ENCODE data around the gene AURKA. TPM values are rescaled to one million over a fixed set of nuclear protein-coding genes. Genes with fewer than 3 reads are reported as not detected.

AURKA gene
- total and polyA plus RNA-seq, 2 experiments from 2014 or later, result 75.8 to 82.0 TPM

DNA sequence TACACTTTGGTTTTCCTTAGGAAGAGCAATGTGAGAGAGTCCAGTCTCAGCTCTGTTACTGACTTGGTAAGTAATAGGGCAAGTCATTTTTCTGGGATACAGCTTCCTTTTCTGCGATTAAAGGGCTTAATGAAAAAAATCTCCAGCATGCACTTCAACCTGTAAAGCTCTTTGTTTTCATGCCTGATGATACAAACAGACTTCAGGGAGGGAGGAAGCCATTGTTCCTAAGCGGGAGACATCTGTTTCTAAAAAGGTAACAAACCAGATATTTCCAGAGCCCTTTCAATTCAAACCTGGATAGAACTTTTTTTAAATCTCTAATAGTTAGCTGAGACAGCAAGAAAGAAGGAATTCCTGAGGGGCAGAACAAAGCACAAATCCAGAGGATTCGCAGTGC, 14.9 kb upstream of the AURKA start:
- Mint-ChIP-seq H3K27me3 (ENCODE audit: insufficient read depth, low read depth, poor library complexity) (no peaks in the 10 kb centered on the region), H3K9me3 (no peaks in the 10 kb centered on the region), H3K4me3 (no peak overlapping the region), H3K27ac (no peak overlapping the region), H3K36me3 (ENCODE audit: low read depth) (peaks cover 62% of the 10 kb centered on the region), H3K4me1 (no peaks in the 10 kb centered on the region)
- H3K79me2 ChIP-seq (replicated peaks; ENCODE audit: insufficient read depth), result peaks cover 24% of the 10 kb centered on the region
- H3K27ac ChIP-seq (ENCODE audit: low read depth), result no peak overlapping the region
- no peak for ATAC-seq
- no peaks in the 10 kb centered on the region for H3K4me1 ChIP-seq (ENCODE audit: insufficient read depth)
- no peak overlapping the region for H3K4me3 ChIP-seq
- H2AFZ ChIP-seq, result no peak overlapping the region
- H3K36me3 ChIP-seq (ENCODE audit: insufficient read depth), result peaks cover 29% of the 10 kb centered on the region
- TF ChIP-seq STAT1 (IDR thresholded peaks at IDR 0.05; ENCODE audit: unreplicated experiment) (no peak), EZH2 (IDR thresholded peaks at IDR 0.05; ENCODE audit: low read depth, unreplicated experiment) (no peak), POLR2AphosphoS5 (IDR thresholded peaks at IDR 0.05; ENCODE audit: low read depth) (no peak), ZNF114 (CRISPR knock-in tag; IDR thresholded peaks at IDR 0.05) (no peak), CREB1 (CRISPR knock-in tag; IDR thresholded peaks at IDR 0.05; ENCODE audit: low read depth) (no peak), EZH2phosphoT487 (IDR thresholded peaks at IDR 0.05; ENCODE audit: unreplicated experiment) (no peak), ZNF331 (CRISPR knock-in tag; IDR thresholded peaks at IDR 0.05; ENCODE audit: low read depth) (no peak), NANOG (IDR thresholded peaks at IDR 0.05; ENCODE audit: borderline replicate concordance) (no peak), JUNB (IDR thresholded peaks at IDR 0.05; ENCODE audit: unreplicated experiment) (no peak)
- TF ChIP-seq, protein P1, sequence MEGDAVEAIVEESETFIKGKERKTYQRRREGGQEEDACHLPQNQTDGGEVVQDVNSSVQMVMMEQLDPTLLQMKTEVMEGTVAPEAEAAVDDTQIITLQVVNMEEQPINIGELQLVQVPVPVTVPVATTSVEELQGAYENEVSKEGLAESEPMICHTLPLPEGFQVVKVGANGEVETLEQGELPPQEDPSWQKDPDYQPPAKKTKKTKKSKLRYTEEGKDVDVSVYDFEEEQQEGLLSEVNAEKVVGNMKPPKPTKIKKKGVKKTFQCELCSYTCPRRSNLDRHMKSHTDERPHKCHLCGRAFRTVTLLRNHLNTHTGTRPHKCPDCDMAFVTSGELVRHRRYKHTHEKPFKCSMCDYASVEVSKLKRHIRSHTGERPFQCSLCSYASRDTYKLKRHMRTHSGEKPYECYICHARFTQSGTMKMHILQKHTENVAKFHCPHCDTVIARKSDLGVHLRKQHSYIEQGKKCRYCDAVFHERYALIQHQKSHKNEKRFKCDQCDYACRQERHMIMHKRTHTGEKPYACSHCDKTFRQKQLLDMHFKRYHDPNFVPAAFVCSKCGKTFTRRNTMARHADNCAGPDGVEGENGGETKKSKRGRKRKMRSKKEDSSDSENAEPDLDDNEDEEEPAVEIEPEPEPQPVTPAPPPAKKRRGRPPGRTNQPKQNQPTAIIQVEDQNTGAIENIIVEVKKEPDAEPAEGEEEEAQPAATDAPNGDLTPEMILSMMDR (conservative IDR thresholded peaks at IDR 0.05; ENCODE audit: low read depth in 2 of 2), result no peak
- TF ChIP-seq, protein P2, sequence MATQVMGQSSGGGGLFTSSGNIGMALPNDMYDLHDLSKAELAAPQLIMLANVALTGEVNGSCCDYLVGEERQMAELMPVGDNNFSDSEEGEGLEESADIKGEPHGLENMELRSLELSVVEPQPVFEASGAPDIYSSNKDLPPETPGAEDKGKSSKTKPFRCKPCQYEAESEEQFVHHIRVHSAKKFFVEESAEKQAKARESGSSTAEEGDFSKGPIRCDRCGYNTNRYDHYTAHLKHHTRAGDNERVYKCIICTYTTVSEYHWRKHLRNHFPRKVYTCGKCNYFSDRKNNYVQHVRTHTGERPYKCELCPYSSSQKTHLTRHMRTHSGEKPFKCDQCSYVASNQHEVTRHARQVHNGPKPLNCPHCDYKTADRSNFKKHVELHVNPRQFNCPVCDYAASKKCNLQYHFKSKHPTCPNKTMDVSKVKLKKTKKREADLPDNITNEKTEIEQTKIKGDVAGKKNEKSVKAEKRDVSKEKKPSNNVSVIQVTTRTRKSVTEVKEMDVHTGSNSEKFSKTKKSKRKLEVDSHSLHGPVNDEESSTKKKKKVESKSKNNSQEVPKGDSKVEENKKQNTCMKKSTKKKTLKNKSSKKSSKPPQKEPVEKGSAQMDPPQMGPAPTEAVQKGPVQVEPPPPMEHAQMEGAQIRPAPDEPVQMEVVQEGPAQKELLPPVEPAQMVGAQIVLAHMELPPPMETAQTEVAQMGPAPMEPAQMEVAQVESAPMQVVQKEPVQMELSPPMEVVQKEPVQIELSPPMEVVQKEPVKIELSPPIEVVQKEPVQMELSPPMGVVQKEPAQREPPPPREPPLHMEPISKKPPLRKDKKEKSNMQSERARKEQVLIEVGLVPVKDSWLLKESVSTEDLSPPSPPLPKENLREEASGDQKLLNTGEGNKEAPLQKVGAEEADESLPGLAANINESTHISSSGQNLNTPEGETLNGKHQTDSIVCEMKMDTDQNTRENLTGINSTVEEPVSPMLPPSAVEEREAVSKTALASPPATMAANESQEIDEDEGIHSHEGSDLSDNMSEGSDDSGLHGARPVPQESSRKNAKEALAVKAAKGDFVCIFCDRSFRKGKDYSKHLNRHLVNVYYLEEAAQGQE (IDR thresholded peaks at IDR 0.05; ENCODE audit: unreplicated experiment), result no peak
- TF ChIP-seq, protein P3, sequence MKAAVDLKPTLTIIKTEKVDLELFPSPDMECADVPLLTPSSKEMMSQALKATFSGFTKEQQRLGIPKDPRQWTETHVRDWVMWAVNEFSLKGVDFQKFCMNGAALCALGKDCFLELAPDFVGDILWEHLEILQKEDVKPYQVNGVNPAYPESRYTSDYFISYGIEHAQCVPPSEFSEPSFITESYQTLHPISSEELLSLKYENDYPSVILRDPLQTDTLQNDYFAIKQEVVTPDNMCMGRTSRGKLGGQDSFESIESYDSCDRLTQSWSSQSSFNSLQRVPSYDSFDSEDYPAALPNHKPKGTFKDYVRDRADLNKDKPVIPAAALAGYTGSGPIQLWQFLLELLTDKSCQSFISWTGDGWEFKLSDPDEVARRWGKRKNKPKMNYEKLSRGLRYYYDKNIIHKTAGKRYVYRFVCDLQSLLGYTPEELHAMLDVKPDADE (IDR thresholded peaks at IDR 0.05), result no peak
- TF ChIP-seq, protein P4, sequence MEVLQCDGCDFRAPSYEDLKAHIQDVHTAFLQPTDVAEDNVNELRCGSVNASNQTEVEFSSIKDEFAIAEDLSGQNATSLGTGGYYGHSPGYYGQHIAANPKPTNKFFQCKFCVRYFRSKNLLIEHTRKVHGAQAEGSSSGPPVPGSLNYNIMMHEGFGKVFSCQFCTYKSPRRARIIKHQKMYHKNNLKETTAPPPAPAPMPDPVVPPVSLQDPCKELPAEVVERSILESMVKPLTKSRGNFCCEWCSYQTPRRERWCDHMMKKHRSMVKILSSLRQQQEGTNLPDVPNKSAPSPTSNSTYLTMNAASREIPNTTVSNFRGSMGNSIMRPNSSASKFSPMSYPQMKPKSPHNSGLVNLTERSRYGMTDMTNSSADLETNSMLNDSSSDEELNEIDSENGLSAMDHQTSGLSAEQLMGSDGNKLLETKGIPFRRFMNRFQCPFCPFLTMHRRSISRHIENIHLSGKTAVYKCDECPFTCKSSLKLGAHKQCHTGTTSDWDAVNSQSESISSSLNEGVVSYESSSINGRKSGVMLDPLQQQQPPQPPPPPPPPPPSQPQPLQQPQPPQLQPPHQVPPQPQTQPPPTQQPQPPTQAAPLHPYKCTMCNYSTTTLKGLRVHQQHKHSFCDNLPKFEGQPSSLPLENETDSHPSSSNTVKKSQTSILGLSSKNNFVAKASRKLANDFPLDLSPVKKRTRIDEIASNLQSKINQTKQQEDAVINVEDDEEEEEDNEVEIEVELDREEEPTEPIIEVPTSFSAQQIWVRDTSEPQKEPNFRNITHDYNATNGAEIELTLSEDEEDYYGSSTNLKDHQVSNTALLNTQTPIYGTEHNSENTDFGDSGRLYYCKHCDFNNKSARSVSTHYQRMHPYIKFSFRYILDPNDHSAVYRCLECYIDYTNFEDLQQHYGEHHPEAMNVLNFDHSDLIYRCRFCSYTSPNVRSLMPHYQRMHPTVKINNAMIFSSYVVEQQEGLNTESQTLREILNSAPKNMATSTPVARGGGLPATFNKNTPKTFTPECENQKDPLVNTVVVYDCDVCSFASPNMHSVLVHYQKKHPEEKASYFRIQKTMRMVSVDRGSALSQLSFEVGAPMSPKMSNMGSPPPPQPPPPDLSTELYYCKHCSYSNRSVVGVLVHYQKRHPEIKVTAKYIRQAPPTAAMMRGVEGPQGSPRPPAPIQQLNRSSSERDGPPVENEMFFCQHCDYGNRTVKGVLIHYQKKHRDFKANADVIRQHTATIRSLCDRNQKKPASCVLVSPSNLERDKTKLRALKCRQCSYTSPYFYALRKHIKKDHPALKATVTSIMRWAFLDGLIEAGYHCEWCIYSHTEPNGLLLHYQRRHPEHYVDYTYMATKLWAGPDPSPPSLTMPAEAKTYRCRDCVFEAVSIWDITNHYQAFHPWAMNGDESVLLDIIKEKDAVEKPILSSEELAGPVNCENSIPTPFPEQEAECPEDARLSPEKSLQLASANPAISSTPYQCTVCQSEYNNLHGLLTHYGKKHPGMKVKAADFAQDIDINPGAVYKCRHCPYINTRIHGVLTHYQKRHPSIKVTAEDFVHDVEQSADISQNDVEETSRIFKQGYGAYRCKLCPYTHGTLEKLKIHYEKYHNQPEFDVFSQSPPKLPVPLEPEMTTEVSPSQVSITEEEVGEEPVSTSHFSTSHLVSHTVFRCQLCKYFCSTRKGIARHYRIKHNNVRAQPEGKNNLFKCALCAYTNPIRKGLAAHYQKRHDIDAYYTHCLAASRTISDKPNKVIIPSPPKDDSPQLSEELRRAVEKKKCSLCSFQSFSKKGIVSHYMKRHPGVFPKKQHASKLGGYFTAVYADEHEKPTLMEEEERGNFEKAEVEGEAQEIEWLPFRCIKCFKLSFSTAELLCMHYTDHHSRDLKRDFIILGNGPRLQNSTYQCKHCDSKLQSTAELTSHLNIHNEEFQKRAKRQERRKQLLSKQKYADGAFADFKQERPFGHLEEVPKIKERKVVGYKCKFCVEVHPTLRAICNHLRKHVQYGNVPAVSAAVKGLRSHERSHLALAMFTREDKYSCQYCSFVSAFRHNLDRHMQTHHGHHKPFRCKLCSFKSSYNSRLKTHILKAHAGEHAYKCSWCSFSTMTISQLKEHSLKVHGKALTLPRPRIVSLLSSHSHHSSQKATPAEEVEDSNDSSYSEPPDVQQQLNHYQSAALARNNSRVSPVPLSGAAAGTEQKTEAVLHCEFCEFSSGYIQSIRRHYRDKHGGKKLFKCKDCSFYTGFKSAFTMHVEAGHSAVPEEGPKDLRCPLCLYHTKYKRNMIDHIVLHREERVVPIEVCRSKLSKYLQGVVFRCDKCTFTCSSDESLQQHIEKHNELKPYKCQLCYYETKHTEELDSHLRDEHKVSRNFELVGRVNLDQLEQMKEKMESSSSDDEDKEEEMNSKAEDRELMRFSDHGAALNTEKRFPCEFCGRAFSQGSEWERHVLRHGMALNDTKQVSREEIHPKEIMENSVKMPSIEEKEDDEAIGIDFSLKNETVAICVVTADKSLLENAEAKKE (CRISPR knock-in tag; IDR thresholded peaks at IDR 0.05), result no peak
- H4K20me1 ChIP-seq (replicated peaks; ENCODE audit: insufficient read depth), result no peaks in the 10 kb centered on the region; the same call in 1 of the 2 replicates
- no peak overlapping the region for H3K4me2 ChIP-seq
- H3K27me3 ChIP-seq (ENCODE audit: insufficient read depth), result no peaks in the 10 kb centered on the region
- DNase-seq (ENCODE audit: low spot score), result no peak
- no peaks in the 10 kb centered on the region for H3K9me2 ChIP-seq (ENCODE audit: insufficient read depth)
- H3F3A ChIP-seq (replicated peaks; ENCODE audit: low read depth), result no peaks in the 10 kb centered on the region
